LHCN-M2 (cell line): ENCODE data around the gene ETHE1. TPM values are rescaled to one million over a fixed set of nuclear protein-coding genes. Genes with fewer than 3 reads are reported as not detected.
"Not testable (repeated sequence)": the region's sequence is repeated elsewhere in the genome, so short reads cannot be mapped to it uniquely, and the experiment has no call there.

ENCODE experiments used
- DNase-seq: peaks from one replicate; pipeline ENCODE4 v3.0.0-alpha.2; 2012; ENCODE audit warnings: low read depth
- total RNA-seq: library from RNA; depleted of rRNA; stranded (reverse); fragments of >200 nt; gene quantifications from 2 replicates; pipeline ENCODE4 v1.2.3, GENCODE V29; 2014

ETHE1 gene
- total RNA-seq, 1 experiment from 2014 or later = 40.0 TPM

DNA sequence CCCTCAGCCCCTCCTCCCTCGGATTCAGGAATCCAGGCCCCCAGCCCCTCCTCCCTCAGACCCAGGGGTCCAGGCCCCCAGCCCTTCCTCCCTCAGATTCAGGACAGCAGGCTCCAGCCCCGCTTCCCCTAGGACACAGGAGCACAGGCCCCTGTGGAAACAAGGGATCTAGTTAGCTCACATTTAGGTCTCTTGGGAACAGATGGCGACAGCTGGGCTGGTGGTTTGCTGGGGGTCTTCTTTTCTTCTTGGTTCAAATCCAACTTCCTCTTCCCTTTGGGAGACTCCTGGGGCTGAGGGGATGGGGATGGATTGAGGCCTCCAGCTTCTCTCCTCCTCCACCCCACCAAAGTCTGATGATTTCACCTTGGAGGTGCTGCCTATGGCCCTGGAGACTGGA, 25.6 kb upstream of the ETHE1 start:
- DNase-seq = no peak

DNA sequence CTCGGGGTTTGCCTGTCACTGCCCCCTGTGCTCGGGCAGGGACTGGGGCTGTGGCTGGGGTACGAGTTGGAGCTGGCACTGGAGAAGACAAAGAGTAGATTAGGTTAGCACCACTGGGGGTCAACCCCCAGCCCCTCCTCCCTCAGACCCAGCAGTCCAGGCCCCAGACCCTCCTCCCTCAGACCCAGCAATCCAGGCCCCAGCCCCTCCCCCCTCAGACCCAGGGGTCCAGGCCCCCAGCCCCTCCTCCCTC, 25.1 kb upstream of the ETHE1 start:
- no peak for DNase-seq

- no peak for DNase-seq
These were observed 24.6 kb upstream of the ETHE1 start for GRCh38 chr19:43551399-43552197.

- DNase-seq = no peak
These were observed 21.7 kb upstream of the ETHE1 start for GRCh38 chr19:43548706-43549105.

DNA sequence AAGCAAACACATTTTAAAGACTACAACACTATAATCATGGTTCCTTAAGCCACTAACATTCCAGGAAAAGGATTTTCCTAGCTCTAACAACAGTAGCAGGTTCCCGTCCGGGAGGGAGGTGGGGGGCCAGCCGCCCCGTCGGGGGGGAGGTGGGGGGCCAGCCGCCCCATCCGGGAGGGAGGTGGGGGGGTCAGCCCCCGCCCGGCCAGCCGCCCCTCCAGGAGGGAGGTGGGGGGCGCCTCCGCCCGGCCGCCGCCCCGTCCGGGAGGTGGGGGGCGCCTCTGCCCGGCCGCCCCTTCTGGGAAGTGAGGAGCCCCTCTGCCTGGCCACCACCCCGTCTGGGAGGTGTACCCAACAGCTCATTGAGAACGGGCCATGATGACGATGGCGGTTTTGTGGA, 20.9 kb upstream of the ETHE1 start:
- not testable (repeated sequence) for DNase-seq

GRCh38 chr19:43546581-43546980, 19.6 kb upstream of the ETHE1 start:
- no peak for DNase-seq

GRCh38 chr19:43545981-43546380, 19.0 kb upstream of the ETHE1 start:
- DNase-seq = no peak

- DNase-seq = no peak
These were observed 18.3 kb upstream of the ETHE1 start for GRCh38 chr19:43545276-43545675.

- no peak for DNase-seq
These were observed 17.1 kb upstream of the ETHE1 start for GRCh38 chr19:43544077-43544476.

DNA sequence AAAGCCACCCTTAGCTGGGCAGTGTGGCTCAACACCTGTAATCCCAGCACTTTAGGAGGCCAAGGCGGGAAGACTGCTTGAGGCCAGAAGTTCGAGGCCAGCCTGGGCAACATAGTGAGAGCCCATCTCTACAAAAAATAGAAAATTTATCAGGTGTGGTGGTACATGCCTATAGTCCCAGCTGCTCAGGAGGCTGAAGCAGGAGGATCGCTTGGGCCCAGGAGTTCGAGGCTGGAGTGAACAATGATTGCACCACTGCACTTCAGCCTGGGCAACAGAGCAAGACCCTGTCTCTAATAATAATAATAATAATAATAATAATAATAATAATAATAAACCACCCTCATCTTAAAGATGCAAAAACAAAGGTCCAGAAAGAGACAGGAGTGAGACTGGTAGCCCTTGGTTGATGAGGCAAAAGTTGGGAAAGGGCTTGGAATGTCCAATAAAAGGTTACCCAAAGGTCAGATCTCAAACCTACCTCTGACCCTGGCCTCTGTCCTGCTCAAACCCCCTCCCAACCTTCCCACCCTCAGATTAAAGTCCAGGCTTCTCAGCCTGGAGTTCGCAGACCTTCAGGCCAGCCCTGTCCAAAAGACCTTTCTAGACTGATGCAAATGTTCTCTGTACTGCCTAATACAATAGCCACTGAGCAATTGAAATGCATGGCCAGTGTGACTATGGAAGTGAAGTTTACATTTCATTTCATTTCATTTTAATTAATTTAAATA, 15.1 kb upstream of the ETHE1 start:
- no peak for DNase-seq

GRCh38 chr19:43540381-43540780, 13.4 kb upstream of the ETHE1 start:
- no peak for DNase-seq

DNA sequence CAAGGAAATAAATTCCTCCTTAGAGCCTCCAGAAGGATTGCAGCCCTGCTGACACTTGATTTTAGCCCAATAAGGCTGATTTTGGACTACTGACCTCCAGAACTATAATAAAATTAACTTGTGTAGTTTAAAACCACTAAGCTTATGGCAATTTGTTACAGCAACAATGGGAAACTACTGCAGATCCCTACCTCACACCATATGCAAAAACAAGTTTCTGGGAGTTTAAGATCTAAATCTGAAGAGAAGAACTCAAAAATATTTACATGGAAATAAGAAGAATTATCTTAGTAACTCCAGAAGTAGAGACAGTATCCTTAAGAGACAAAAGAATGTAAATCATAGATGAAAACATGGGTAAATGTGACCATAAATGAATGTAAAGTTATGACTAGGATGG, 11.9 kb upstream of the ETHE1 start:
- no peak for DNase-seq

- no peak for DNase-seq
These were observed 8.1 kb upstream of the ETHE1 start for GRCh38 chr19:43534816-43535761.

DNA sequence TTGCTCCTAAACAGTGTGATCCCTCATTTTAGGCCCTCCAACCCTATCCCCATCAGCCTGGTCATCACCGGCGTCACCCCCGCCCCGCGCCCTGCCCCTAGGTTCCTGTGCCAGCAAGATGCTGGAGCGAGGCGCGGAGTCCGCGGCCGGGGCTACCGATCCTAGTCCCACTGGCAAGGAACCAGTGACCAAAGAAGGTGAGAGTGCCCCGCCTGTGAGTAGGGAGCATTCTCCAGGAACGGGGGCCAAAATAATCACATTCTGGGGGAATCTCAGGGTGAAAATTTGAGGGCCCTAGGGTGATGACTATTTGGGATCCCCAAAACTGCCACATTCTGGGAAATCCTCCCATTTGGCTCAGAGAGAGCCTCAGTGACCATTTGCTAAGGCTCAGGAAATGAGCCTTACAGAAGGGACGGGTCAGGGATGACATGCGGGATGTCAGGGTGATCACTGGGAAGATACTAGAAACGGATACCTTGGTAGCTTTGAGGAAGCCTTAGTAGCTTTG, 7.4 kb upstream of the ETHE1 start:
- no peak for DNase-seq

- DNase-seq = peak; percentile 96
These were observed 6.7 kb upstream of the ETHE1 start for GRCh38 chr19:43533546-43534304.

DNA sequence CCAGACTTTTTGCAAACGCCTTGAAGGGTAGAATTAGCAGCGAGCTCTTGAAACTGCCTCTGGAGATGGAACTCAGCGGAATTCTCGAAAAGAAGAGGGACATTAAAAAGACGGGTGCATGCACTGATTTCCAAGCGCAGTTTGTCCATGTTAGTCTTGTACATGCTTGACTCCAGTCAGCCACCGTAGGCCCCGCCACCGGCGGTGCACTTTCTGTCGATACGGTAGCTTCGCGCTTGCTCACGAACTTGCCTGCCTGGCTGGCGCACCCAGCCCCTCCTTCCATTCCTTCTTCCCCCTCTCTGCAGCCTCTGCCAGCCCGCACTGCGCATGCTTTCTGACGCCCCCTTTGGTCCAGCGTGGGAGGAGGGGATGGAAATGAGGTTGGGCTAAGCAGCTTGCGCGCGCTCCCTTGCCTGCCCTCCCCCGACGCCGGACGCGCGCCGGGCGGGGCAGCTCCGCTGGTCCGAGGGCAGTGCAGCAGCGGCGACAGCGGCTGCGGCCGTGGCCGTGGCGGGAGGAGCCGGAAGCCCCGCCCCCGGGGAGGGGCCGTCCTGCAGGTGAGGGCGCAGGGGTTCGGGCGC, 6.1 kb upstream of the ETHE1 start, which contains the start of gene ZNF575:
Gene ZNF575, plus strand, starts transcription at position 227 of the 584 bp plus-strand sequence. CDS start 1,235 bp downstream, outside the sequence.
- peak; percentile 91 for DNase-seq

DNA sequence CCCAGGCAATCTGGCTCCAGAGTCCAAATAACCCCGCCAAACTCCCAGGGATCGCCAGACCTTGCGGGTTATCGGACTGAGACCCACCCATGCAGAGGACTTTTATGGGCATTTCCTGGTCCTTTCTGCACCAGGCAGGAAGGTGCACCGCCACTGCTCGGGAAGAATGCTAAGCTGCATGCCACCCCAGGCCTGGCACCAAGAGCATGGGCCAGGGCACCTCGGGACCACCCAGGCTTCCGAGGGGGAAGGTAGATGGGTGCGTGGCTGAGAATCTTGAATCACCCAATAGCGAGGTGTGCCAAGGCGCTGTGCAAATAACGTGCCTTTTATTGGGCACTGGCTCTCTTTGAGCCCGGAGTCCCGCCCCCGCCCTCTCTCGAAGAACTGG, 5.6 kb upstream of the ETHE1 start:
- no peak for DNase-seq

GRCh38 chr19:43527860-43528622, 1.0 kb upstream of the ETHE1 start:
- peak; percentile 42 for DNase-seq

DNA sequence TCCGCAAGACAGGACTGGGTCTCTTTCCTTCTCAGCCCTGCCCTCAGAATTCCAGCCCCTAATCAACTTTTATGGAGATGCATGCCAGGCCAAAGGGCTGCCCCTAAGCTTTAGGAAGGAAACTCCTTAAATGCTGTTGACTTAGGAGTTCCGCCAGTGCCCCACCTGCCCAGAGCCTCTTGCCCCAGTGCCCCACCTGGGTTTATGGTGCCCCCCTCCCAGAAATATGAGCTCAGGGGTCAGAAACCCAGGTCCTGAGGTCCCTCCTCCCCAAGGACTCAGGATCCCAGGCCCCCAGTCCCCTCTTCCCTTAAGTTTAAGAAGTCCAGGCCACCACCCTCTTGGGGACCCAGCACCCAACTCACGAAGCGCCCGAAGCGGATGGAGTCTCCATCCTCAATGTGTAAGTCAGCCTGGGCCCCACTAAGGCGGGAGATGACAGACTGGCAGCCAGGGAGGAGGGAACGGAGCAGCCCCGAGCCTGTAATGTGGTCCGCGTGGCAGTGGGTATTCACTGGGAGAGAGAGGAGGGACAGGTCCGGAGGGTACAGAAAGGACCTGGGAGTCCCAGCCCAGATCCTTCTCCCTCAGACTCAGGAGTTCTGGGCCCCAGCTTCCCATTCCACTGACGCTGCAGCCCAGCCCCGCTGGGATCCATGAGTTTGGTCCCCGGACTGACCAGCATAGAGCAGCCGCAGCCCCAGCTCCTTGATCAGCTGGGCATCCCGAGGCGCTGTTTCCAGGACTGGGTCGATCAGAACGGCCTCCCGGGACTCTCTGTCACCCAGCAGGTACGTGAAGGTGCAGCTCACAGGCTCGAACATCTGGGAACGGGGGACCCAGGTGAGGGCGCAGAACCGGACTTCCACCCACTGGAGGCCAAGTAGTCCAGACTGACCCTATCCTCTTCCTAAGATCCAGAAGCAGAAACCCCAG, 897 bp downstream of the ETHE1 start:
- no peak for DNase-seq
